Panc1 (cell line): Measurements from ENCODE around the gene ERG. TPM values are rescaled to one million over a fixed set of nuclear protein-coding genes. Genes with fewer than 3 reads are reported as not detected.

Experiments
- ATAC-seq: fragments of 200-7000 bp; cut with Tn5 transposase; 2 replicates; pipeline ENCODE4 v1.9.1; 2020; ENCODE audit warnings: mild to moderate bottlenecking, moderate library complexity
- BruUV-seq: library from RNA; stranded (reverse); fragments of 400-500 nt; replicated peaks from 2 replicates; lab custom pipeline; 2021; lab: Mats Ljungman, UMichigan
- CTCF ChIA-PET: fragments of 300-600 bp; sonication (Branson Sonifier 250); formaldehyde crosslinking; loops from one replicate; lab custom pipeline; 2022; ENCODE audit warnings: antibody characterized with exemption; lab: Charles Lee
- POLR2A ChIA-PET: fragments of 300-600 bp; sonication (Branson Sonifier 250); formaldehyde crosslinking; loops from one replicate; lab custom pipeline; 2022; ENCODE audit warnings: antibody characterized with exemption; lab: Charles Lee
- DNase-seq: peaks from one replicate; pipeline ENCODE4 v3.0.0-alpha.2; 2010; ENCODE audit warnings: low read depth, low spot score
- H3K27ac ChIP-seq: 2 replicates; pipeline ENCODE4 v1.5.1; 2011; ENCODE audit warnings: mild to moderate bottlenecking, low read length, inconsistent platforms
- H3K27me3 ChIP-seq: fragments of 200-500 bp; sonication (Bioruptor generic); 2 replicates; pipeline ENCODE4 v1.6.0; 2014; ENCODE audit warnings: low read length, inconsistent platforms; ENCODE audit not compliant: control insufficient read depth, insufficient read depth
- H3K36me3 ChIP-seq: fragments of 200-500 bp; sonication (Bioruptor generic); 2 replicates; pipeline ENCODE4 v1.5.1; 2014; ENCODE audit warnings: inconsistent platforms, mild to moderate bottlenecking, low read length, moderate library complexity; ENCODE audit not compliant: control insufficient read depth, insufficient read depth
- H3K4me1 ChIP-seq: 2 replicates; pipeline ENCODE4 v1.5.1; 2011; ENCODE audit warnings: inconsistent platforms, mild to moderate bottlenecking, low read length, moderate library complexity; ENCODE audit not compliant: control insufficient read depth, insufficient read depth
- H3K4me3 ChIP-seq, 2 experiments: 2 replicates each; pipeline ENCODE4 v1.5.1; 2011 to 2012; ENCODE audit warnings: low read depth in 2 of 2, low read length in 2 of 2, mild to moderate bottlenecking in 2 of 2, inconsistent platforms in 1 of 2, moderate library complexity in 1 of 2
- H3K9me3 ChIP-seq: fragments of 200-500 bp; sonication (Bioruptor generic); 2 replicates; pipeline ENCODE4 v1.5.1; 2014; ENCODE audit warnings: low read depth, mild to moderate bottlenecking, inconsistent platforms, low read length, moderate library complexity; ENCODE audit not compliant: control insufficient read depth, insufficient read depth
- POLR2AphosphoS5 ChIP-seq: IDR thresholded peaks from 2 replicates; pipeline ENCODE4 v1.6.1; 2012; ENCODE audit warnings: mild to moderate bottlenecking, low read depth, low read length, moderate library complexity
- SIN3A ChIP-seq: IDR thresholded peaks from 2 replicates; pipeline ENCODE4 v1.6.1; 2012; ENCODE audit warnings: low read depth, mild to moderate bottlenecking, low read length, moderate library complexity, borderline replicate concordance; ENCODE audit not compliant: insufficient read depth
- TCF7L2 ChIP-seq: IDR thresholded peaks from 2 replicates; pipeline ENCODE4 v1.6.1; 2011; ENCODE audit warnings: mild to moderate bottlenecking, low read depth, low read length, inconsistent platforms
- in situ Hi-C: cut with HindIII; loops from 2 replicates; pipeline ENCODE4 v1.10.0; 2016; ENCODE audit warnings: low sequenced_read_pairs, low pct_unique_long_range_greater_than_20kb
- intact Hi-C: fragments of 100-400 bp; cut with micrococcal nuclease; formaldehyde crosslinking; loops from one replicate; pipeline ENCODE4 v1.10.0; 2022; ENCODE audit not compliant: unreplicated experiment
- total RNA-seq: library from RNA; stranded (reverse); gene quantifications from one replicate; pipeline ENCODE4 v1.2.1, GENCODE V29; 2021; ENCODE audit not compliant: unreplicated experiment
- TF ChIP-seq, protein P1 (sequence below), 2 experiments: IDR thresholded peaks; 2 replicates each; pipeline ENCODE4 v1.6.1; 2011 to 2012; ENCODE audit warnings: low read depth in 2 of 2, control low read depth in 1 of 2, low read length in 1 of 2, mild to moderate bottlenecking in 1 of 2, moderate library complexity in 1 of 2; ENCODE audit not compliant: insufficient read depth in 1 of 2
- TF ChIP-seq, protein P2 (sequence below): fragments of 450-650 bp; IDR thresholded peaks from 2 replicates; pipeline ENCODE4 v1.5.1; 2017; ENCODE audit warnings: mild to moderate bottlenecking

The ERG gene
- total RNA-seq, 1 experiment from 2014 or later: 0.49 TPM

DNA sequence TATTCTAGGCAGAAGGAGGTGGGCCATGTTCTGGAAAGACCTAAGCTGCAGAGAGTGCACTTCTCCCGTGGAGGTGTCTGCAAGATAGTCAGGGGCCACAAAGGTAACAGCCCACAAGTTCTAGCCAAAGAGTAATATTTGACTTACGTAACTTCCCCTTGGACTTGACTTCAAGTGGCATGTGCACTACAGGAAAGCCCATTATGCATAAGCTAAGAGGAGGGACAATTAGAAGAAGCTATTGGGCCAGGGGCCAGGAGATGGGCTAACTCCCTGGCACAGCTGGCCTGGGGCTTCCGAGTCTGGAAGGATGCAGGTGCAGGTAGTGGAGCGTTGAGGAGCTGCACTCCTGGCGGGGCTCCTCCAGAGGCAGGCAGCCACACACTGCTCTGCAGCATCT lies 58.3 kb downstream of the ERG start:
- TF ChIP-seq, protein P1, sequence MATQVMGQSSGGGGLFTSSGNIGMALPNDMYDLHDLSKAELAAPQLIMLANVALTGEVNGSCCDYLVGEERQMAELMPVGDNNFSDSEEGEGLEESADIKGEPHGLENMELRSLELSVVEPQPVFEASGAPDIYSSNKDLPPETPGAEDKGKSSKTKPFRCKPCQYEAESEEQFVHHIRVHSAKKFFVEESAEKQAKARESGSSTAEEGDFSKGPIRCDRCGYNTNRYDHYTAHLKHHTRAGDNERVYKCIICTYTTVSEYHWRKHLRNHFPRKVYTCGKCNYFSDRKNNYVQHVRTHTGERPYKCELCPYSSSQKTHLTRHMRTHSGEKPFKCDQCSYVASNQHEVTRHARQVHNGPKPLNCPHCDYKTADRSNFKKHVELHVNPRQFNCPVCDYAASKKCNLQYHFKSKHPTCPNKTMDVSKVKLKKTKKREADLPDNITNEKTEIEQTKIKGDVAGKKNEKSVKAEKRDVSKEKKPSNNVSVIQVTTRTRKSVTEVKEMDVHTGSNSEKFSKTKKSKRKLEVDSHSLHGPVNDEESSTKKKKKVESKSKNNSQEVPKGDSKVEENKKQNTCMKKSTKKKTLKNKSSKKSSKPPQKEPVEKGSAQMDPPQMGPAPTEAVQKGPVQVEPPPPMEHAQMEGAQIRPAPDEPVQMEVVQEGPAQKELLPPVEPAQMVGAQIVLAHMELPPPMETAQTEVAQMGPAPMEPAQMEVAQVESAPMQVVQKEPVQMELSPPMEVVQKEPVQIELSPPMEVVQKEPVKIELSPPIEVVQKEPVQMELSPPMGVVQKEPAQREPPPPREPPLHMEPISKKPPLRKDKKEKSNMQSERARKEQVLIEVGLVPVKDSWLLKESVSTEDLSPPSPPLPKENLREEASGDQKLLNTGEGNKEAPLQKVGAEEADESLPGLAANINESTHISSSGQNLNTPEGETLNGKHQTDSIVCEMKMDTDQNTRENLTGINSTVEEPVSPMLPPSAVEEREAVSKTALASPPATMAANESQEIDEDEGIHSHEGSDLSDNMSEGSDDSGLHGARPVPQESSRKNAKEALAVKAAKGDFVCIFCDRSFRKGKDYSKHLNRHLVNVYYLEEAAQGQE (IDR thresholded peaks at IDR 0.05; ENCODE audit: insufficient read depth in 1 of 2, low read depth in 2 of 2, low read length in 1 of 2): no peak
- TF ChIP-seq POLR2AphosphoS5: no peak
- TF ChIP-seq, protein P2, sequence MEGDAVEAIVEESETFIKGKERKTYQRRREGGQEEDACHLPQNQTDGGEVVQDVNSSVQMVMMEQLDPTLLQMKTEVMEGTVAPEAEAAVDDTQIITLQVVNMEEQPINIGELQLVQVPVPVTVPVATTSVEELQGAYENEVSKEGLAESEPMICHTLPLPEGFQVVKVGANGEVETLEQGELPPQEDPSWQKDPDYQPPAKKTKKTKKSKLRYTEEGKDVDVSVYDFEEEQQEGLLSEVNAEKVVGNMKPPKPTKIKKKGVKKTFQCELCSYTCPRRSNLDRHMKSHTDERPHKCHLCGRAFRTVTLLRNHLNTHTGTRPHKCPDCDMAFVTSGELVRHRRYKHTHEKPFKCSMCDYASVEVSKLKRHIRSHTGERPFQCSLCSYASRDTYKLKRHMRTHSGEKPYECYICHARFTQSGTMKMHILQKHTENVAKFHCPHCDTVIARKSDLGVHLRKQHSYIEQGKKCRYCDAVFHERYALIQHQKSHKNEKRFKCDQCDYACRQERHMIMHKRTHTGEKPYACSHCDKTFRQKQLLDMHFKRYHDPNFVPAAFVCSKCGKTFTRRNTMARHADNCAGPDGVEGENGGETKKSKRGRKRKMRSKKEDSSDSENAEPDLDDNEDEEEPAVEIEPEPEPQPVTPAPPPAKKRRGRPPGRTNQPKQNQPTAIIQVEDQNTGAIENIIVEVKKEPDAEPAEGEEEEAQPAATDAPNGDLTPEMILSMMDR: no peak
- TF ChIP-seq SIN3A: no peak
- no peak for TF ChIP-seq TCF7L2
- Histone ChIP-seq H3K9me3 (no peaks in the 10 kb centered on the region), H3K4me1 (no peaks in the 10 kb centered on the region), H3K4me3 (no peak overlapping the region), H3K36me3 (no peaks in the 10 kb centered on the region), H3K27ac (no peak overlapping the region), H3K27me3 (no peaks in the 10 kb centered on the region)
- no TSS peak for BruUV-seq
- ChIA-PET POLR2A (no interaction called here), CTCF (interaction anchor here (0.7 kb wide), 1 partner anchor 88 kb away, joined by 5 read pairs; no protein-coding TSS in a partner anchor)
- in situ Hi-C loops (no loop called here), intact Hi-C loops (no loop called here)
- ATAC-seq: no peak
- no peak for DNase-seq

DNA sequence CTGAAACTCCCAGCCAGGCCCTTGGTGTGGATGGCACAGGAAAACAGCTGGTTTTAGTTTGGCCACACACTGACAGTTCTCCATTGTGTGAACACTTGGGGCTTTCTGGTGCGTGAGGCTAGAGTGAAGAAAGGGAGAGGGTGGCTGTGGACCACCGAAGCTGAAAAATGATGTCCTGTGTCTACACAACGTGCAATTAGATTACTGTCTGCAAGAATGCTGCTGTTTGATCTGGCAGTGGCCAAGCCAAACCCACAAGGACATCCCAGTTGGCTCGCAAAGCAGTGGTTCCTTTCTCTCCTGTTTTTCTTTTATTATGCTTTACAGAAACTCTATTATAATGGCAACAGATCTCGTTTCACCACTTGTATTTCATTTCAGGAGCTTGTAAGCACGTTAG lies 58.9 kb downstream of the ERG start:
- H3K9me3 ChIP-seq: no peaks in the 10 kb centered on the region
- CTCF ChIA-PET: no interaction called here
- no peaks in the 10 kb centered on the region for H3K36me3 ChIP-seq
- H3K4me1 ChIP-seq: no peaks in the 10 kb centered on the region
- H3K27me3 ChIP-seq: no peaks in the 10 kb centered on the region
- no TSS peak for BruUV-seq
- TF ChIP-seq TCF7L2 (no peak), POLR2AphosphoS5 (no peak), SIN3A (no peak)
- TF ChIP-seq, protein P2: no peak
- TF ChIP-seq, protein P1 (IDR thresholded peaks at IDR 0.05; ENCODE audit: insufficient read depth in 1 of 2, low read depth in 2 of 2, low read length in 1 of 2): no peak
- intact Hi-C loops: no loop called here
- H3K27ac ChIP-seq: no peak overlapping the region
- DNase-seq (no peak), ATAC-seq (no peak)
- in situ Hi-C loops: no loop called here
- POLR2A ChIA-PET: no interaction called here
- H3K4me3 ChIP-seq: no peak overlapping the region
